Measurements from ENCODE around the gene MED20.

DNA sequence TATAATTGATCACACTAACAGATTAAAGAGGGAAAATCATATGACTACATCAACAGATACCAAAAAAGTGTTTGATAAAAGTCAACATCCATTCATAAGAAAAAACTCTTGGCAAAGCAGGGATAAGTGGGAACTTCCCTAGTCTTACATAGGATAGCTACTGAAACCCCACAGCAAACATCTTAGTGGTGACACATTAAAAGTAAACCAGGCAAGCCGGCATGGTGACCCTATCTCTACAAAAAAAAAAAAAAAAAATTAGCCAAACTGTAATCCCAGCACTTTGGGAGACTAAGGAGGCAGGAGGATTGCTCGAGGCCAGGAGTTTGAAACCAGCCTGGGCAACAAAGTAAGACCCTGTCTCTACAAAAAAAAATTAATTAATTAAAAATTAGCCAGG, 34.5 kb upstream of the MED20 start:
- TF ChIP-seq POLR2A (IDR thresholded peaks at IDR 0.05) (no peak), POLR2AphosphoS5 (IDR thresholded peaks at IDR 0.05) (no peak)
- TF ChIP-seq, protein P1, sequence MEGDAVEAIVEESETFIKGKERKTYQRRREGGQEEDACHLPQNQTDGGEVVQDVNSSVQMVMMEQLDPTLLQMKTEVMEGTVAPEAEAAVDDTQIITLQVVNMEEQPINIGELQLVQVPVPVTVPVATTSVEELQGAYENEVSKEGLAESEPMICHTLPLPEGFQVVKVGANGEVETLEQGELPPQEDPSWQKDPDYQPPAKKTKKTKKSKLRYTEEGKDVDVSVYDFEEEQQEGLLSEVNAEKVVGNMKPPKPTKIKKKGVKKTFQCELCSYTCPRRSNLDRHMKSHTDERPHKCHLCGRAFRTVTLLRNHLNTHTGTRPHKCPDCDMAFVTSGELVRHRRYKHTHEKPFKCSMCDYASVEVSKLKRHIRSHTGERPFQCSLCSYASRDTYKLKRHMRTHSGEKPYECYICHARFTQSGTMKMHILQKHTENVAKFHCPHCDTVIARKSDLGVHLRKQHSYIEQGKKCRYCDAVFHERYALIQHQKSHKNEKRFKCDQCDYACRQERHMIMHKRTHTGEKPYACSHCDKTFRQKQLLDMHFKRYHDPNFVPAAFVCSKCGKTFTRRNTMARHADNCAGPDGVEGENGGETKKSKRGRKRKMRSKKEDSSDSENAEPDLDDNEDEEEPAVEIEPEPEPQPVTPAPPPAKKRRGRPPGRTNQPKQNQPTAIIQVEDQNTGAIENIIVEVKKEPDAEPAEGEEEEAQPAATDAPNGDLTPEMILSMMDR (IDR thresholded peaks at IDR 0.05 in 8 of 11, conservative IDR thresholded peaks at IDR 0.05 in 3 of 11) = no peak
